Neuronal stem cell (in vitro differentiated cells): ENCODE measurements around the gene PLXNB3.

ENCODE experiments used
- DNase-seq: peaks from one replicate; pipeline ENCODE4 v3.0.0-alpha.2; 2013; ENCODE audit warnings: low spot score
- H2AFZ ChIP-seq: one replicate; pipeline ENCODE4 v1.6.1; 2013; ENCODE audit warnings: mild to moderate bottlenecking, low read length, inconsistent platforms
- H2AK5ac ChIP-seq: 2 replicates; pipeline ENCODE4 v1.6.1; 2013; ENCODE audit warnings: low read depth, mild to moderate bottlenecking, inconsistent platforms, low read length, moderate library complexity, mixed read lengths
- H2BK120ac ChIP-seq: 2 replicates; pipeline ENCODE4 v1.6.1; 2013; ENCODE audit warnings: low read depth, mild to moderate bottlenecking, inconsistent platforms, low read length, moderate library complexity, mixed read lengths
- H2BK12ac ChIP-seq: one replicate; pipeline ENCODE4 v1.6.1; 2013; ENCODE audit warnings: low read length, inconsistent platforms
- H2BK15ac ChIP-seq: 2 replicates; pipeline ENCODE4 v1.6.1; 2013; ENCODE audit warnings: mild to moderate bottlenecking, low read length, inconsistent platforms, mixed read lengths
- H2BK5ac ChIP-seq: one replicate; pipeline ENCODE4 v1.6.1; 2013; ENCODE audit warnings: inconsistent platforms, mild to moderate bottlenecking, low read length, moderate library complexity
- H3K14ac ChIP-seq: one replicate; pipeline ENCODE4 v1.6.1; 2013; ENCODE audit warnings: low read length, inconsistent platforms
- H3K18ac ChIP-seq: 2 replicates; pipeline ENCODE4 v1.6.1; 2013; ENCODE audit warnings: low read length, inconsistent platforms
- H3K23ac ChIP-seq: 2 replicates; pipeline ENCODE4 v1.6.1; 2013; ENCODE audit warnings: low read depth, mild to moderate bottlenecking, mixed read lengths, low read length, inconsistent platforms; ENCODE audit not compliant: poor library complexity
- H3K27ac ChIP-seq: replicated peaks from 3 replicates; pipeline ENCODE4 v1.5.1; 2013; ENCODE audit warnings: low read length, inconsistent platforms
- H3K27me3 ChIP-seq, 3 experiments: 2 replicates each; pipeline ENCODE4 v1.6.1; 2013; ENCODE audit warnings: low read length in 3 of 3, mild to moderate bottlenecking in 2 of 3, inconsistent platforms in 1 of 3, low read depth in 1 of 3, mixed read lengths in 1 of 3, moderate library complexity in 1 of 3; ENCODE audit not compliant: control insufficient read depth in 3 of 3, insufficient read depth in 3 of 3
- H3K36me3 ChIP-seq, 2 donors: replicated peaks in 1 of 2; 2 replicates each; pipeline ENCODE4 v1.6.1; 2013; ENCODE audit warnings: low read length in 2 of 2; ENCODE audit not compliant: control insufficient read depth in 2 of 2, insufficient read depth in 2 of 2
- H3K4ac ChIP-seq: 2 replicates; pipeline ENCODE4 v1.6.1; 2013; ENCODE audit warnings: inconsistent platforms, mild to moderate bottlenecking, low read length, moderate library complexity
- H3K4me1 ChIP-seq, 2 donors: 1 replicate in 1 of 2; 2 replicates in 1 of 2; pipeline ENCODE4 v1.6.1; 2013; ENCODE audit warnings: low read length in 2 of 2, low read depth in 1 of 2; ENCODE audit not compliant: control insufficient read depth in 2 of 2, insufficient read depth in 1 of 2
- H3K4me2 ChIP-seq: one replicate; pipeline ENCODE4 v1.6.1; 2013; ENCODE audit warnings: mild to moderate bottlenecking, low read length, inconsistent platforms; ENCODE audit not compliant: insufficient read depth, poor library complexity, severe bottlenecking
- H3K4me3 ChIP-seq, 2 donors: 2 replicates each; pipeline ENCODE4 v1.5.1; 2013; ENCODE audit warnings: low read length in 2 of 2, mild to moderate bottlenecking in 2 of 2, inconsistent platforms in 1 of 2, moderate library complexity in 1 of 2
- H3K79me1 ChIP-seq: one replicate; pipeline ENCODE4 v1.6.1; 2013; ENCODE audit warnings: low read depth, mild to moderate bottlenecking, inconsistent platforms, low read length, moderate library complexity
- H3K9ac ChIP-seq: one replicate; pipeline ENCODE4 v1.6.1; 2013; ENCODE audit warnings: mild to moderate bottlenecking, low read depth, low read length, inconsistent platforms; ENCODE audit not compliant: poor library complexity
- H3K9me3 ChIP-seq, 2 donors: replicated peaks in 1 of 2; 2 replicates each; pipeline versions ENCODE3 to v1.6.1; 2013; ENCODE audit warnings: low read length in 2 of 2, mild to moderate bottlenecking in 2 of 2, inconsistent platforms in 1 of 2, low read depth in 1 of 2, mixed read lengths in 1 of 2, moderate library complexity in 1 of 2; ENCODE audit not compliant: control insufficient read depth in 2 of 2, insufficient read depth in 1 of 2
- H4K8ac ChIP-seq: one replicate; pipeline ENCODE4 v1.6.1; 2013; ENCODE audit warnings: low read depth, mild to moderate bottlenecking, inconsistent platforms, low read length, moderate library complexity
- H4K91ac ChIP-seq: one replicate; pipeline ENCODE4 v1.6.1; 2013; ENCODE audit warnings: low read length, low read depth, mild to moderate bottlenecking, inconsistent platforms; ENCODE audit not compliant: poor library complexity
- WGBS, 2 donors: extraction: QIAGEN DNeasy Blood & Tissue Kit; methylation state at CpG; one replicate each; pipeline ENCODE4 v1.1.7; 2013; ENCODE audit warnings: missing lambda C conversion rate in 2 of 2, mixed read lengths in 1 of 2; ENCODE audit not compliant: insufficient read length in 2 of 2, insufficient replicate concordance in 1 of 2; ENCODE audit errors: extremely low coverage in 2 of 2; 5-methylcytosine and 5-hydroxymethylcytosine counted together

PLXNB3 gene

DNA sequence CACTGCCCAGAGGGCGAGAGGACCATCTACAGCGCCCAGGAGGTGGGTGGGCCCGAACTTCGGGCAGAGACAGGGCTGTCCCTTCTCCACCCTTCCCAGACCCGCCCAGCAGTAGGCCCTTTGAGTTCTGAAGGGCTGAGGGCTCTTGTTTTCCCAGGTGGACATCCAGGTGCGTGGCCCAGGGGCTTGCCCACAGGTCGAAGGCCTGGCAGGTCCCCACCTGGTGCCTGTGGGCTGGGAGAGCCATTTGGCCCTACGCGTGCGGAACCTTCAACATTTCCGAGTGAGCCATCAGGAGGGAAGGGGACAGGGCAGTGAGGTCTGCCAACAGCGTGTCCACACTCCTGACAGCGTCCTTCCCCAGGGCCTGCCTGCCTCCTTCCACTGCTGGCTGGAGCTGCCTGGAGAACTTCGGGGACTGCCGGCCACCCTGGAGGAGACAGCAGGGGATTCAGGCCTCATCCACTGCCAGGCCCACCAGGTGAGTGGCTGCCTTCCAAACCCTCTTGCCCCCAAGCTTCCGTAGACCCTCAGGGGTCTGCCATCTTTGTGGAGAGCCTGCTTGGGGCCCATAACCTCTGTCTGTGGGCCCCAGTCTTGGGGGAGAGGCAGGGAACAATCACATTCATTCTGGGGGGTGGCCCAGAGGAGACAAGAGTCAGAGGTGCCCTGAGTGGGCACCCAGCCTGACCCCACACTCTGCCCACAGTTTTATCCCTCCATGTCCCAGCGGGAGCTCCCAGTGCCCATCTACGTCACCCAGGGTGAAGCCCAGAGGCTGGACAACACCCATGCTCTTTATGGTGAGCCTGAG lies 6.8 kb downstream of the PLXNB3 start:
- H3K18ac ChIP-seq = no peak overlapping the region
- no peak overlapping the region for H3K23ac ChIP-seq
- H3K36me3 ChIP-seq = no peaks in the 10 kb centered on the region
- H3K79me1 ChIP-seq = no peaks in the 10 kb centered on the region
- no peak overlapping the region for H2BK5ac ChIP-seq
- H4K8ac ChIP-seq = no peak overlapping the region
- H4K91ac ChIP-seq = no peak overlapping the region
- no peak overlapping the region for H2AFZ ChIP-seq
- peaks cover 5 to 7% of the 10 kb centered on the region in 2 donors for H3K4me1 ChIP-seq
- no peaks in the 10 kb centered on the region for H3K9me3 ChIP-seq
- WGBS, 2 donors = no CpG with 5 or more reads among the region's 18 CpGs
- no peak overlapping the region for H3K4ac ChIP-seq
- no peak overlapping the region for H3K27ac ChIP-seq
- no peak overlapping the region for H3K4me3 ChIP-seq
- H3K14ac ChIP-seq = no peak overlapping the region
- H2BK120ac ChIP-seq = no peak overlapping the region
- no peak overlapping the region for H3K4me2 ChIP-seq
- H2AK5ac ChIP-seq = no peak overlapping the region
- no peak overlapping the region for H3K9ac ChIP-seq
- no peak overlapping the region for H2BK15ac ChIP-seq
- DNase-seq = no peak
- no peak overlapping the region for H2BK12ac ChIP-seq
- no peaks in the 10 kb centered on the region for H3K27me3 ChIP-seq

- Histone ChIP-seq H2AK5ac (no peak overlapping the region), H3K27ac (no peak overlapping the region), H3K4ac (no peak overlapping the region), H3K23ac (no peak overlapping the region), H3K9me3 (no peaks in the 10 kb centered on the region), H2BK12ac (no peak overlapping the region), H3K4me3 (no peak overlapping the region), H2AFZ (no peak overlapping the region), H3K4me1 (peaks cover 0 to 1% of the 10 kb centered on the region in 2 donors), H2BK15ac (no peak overlapping the region), H3K27me3 (no peaks in the 10 kb centered on the region), H3K36me3 (no peaks in the 10 kb centered on the region), H4K91ac (no peak overlapping the region), H3K9ac (peak overlapping the region; percentile 4), H4K8ac (no peak overlapping the region), H2BK5ac (no peak overlapping the region), H3K14ac (no peak overlapping the region), H2BK120ac (no peak overlapping the region), H3K18ac (peak overlapping the region; percentile 28), H3K4me2 (no peak overlapping the region), H3K79me1 (no peaks in the 10 kb centered on the region)
- WGBS, 2 donors = no CpG with 5 or more reads among the region's 37 CpGs
- no peak for DNase-seq
Measured at GRCh38 chrX:153771415-153772315, 7.6 kb downstream of the PLXNB3 start.

DNA sequence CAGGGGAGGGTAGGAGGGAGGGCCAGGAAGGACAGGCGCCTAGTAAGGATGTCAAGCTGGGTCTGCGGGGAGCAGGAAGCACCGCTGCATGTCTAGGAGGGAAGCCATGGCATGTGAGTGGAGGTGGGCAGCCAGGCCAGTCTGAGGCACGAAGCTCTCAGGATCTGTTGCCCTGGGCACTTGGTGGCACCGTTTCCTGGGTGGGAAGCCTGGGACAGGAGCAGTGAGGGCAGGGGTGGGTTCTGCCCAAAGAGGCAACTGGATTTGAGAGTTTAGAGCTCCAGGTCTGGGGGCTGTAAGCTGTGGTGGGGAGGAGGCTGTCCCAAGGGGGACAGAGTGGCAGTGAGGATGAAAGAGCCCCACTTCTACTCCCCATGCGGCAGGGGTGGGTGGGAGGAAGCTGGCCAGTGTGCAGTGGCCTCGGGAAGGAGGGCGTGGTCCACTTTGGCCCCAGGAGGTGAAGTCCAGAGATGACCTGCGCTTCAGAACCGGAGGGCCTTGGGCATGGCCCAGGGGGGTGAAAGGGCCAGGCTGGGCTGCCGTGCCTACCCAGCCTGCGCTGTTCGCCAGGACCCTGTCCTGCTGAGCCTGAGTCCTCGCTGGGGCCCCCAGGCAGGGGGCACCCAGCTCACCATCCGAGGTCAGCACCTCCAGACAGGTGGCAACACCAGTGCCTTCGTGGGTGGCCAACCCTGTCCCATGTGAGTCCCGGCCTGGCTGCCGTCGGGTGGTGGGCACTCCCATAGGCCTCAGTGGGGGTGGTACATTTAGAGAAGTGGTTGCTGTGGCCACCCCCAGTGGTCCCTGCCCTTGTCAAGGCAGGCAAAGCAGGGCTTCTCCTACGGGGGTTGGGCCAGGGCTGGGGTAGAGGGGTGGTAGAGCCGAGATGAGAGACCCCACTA lies 8.5 kb downstream of the PLXNB3 start:
- H3K4me3 ChIP-seq = no peak overlapping the region
- no peak overlapping the region for H3K23ac ChIP-seq
- no peaks in the 10 kb centered on the region for H3K79me1 ChIP-seq
- no peak overlapping the region for H3K27ac ChIP-seq
- no peaks in the 10 kb centered on the region for H3K9me3 ChIP-seq
- H3K18ac ChIP-seq = no peak overlapping the region
- no peak overlapping the region for H3K4me2 ChIP-seq
- no peak overlapping the region for H2BK15ac ChIP-seq
- H4K91ac ChIP-seq = no peak overlapping the region
- H4K8ac ChIP-seq = no peak overlapping the region
- DNase-seq = no peak
- no peaks in the 10 kb centered on the region for H3K27me3 ChIP-seq
- no peak overlapping the region for H2AK5ac ChIP-seq
- H3K14ac ChIP-seq = no peak overlapping the region
- H3K4ac ChIP-seq = no peak overlapping the region
- H3K4me1 ChIP-seq = no peaks in the 10 kb centered on the region
- no peak overlapping the region for H2BK12ac ChIP-seq
- H3K9ac ChIP-seq = peak overlapping the region; percentile 4
- H2BK5ac ChIP-seq = no peak overlapping the region
- H2BK120ac ChIP-seq = no peak overlapping the region
- whole genome bisulfite sequencing, 2 donors = no CpG with 5 or more reads among the region's 21 CpGs
- H2AFZ ChIP-seq = no peak overlapping the region
- H3K36me3 ChIP-seq = no peaks in the 10 kb centered on the region
